Breast epithelium (tissue), 4 donors: ENCODE results near the gene KDM3B. TPM values are rescaled to one million over a fixed set of nuclear protein-coding genes. Genes with fewer than 3 reads are reported as not detected.
A peak's percentile ranks its signal among the peaks of the same experiment; 100 is the strongest.

ENCODE experiments used
- DNase-seq, 2 donors: peaks; one replicate each; pipeline ENCODE4 v3.0.0-alpha.2; 2019; ENCODE audit warnings: low spot score in 2 of 2
- H3K27ac ChIP-seq, 2 donors: fragments of 200-600 bp; sonication (generic) in 1 of 2; one replicate each; pipeline ENCODE4 v1.5.1; 2016 to 2019; ENCODE audit warnings: mild to moderate bottlenecking in 1 of 2
- H3K27me3 ChIP-seq, 2 donors: fragments of 200-600 bp; sonication (generic) in 1 of 2; one replicate each; pipeline versions ENCODE4 v1.5.1 to v1.6.0; 2017 to 2019; ENCODE audit warnings: control low read depth in 1 of 2, mild to moderate bottlenecking in 1 of 2
- H3K36me3 ChIP-seq: fragments of 200-600 bp; one replicate; pipeline ENCODE4 v1.5.1; 2019
- H3K4me1 ChIP-seq, 2 donors: fragments of 200-600 bp; sonication (generic); one replicate each; pipeline ENCODE4 v1.5.1; 2016 to 2019; ENCODE audit warnings: control low read depth in 1 of 2
- H3K4me3 ChIP-seq, 3 donors: fragments of 200-600 bp; sonication (generic); 1 replicate in 2 of 3; 2 replicates in 1 of 3; pipeline ENCODE4 v1.5.1; 2016 to 2019; ENCODE audit warnings: mild to moderate bottlenecking in 3 of 3, moderate library complexity in 2 of 3
- H3K9me3 ChIP-seq, 2 donors: fragments of 200-600 bp; sonication (generic) in 1 of 2; one replicate each; pipeline ENCODE4 v1.5.1; 2016 to 2019; ENCODE audit warnings: control low read depth in 1 of 2
- CTCF ChIP-seq, 3 donors: fragments of 450-650 bp; IDR thresholded peaks; one replicate each; pipeline ENCODE4 v1.5.1; 2016 to 2017; ENCODE audit warnings: antibody characterized with exemption in 3 of 3, mild to moderate bottlenecking in 3 of 3, moderate library complexity in 3 of 3
- POLR2A ChIP-seq: fragments of 450-650 bp; IDR thresholded peaks from one replicate; pipeline ENCODE4 v1.6.1; 2016; ENCODE audit warnings: antibody characterized with exemption, mild to moderate bottlenecking, moderate library complexity
- POLR2AphosphoS5 ChIP-seq, 3 donors: sonication (generic); formaldehyde crosslinking; IDR thresholded peaks; one replicate each; pipeline ENCODE4 v1.6.1; 2017; ENCODE audit warnings: antibody characterized with exemption in 3 of 3
- intact Hi-C: fragments of 100-400 bp; cut with DNase I; formaldehyde crosslinking; loops from one replicate; pipeline ENCODE4 v1.15.1; 2023; ENCODE audit warnings: low total_unique reads
- total RNA-seq, 3 donors: library from RNA; depleted of rRNA; stranded (reverse); fragments of >200 nt; gene quantifications; one replicate each; pipeline ENCODE4 v1.1.0, GENCODE V29; 2016

Gene KDM3B
- total RNA-seq, 3 donors from 2014 or later = 61.3 to 85.0 (median 66.5) TPM

- intact Hi-C loops = no loop called here
- DNase-seq = no peak
- peak in 1 of 3 donors; percentile 35 for TF ChIP-seq POLR2AphosphoS5 (IDR thresholded peaks at IDR 0.05)
- TF ChIP-seq CTCF (IDR thresholded peaks at IDR 0.05) = no peak
Measured at GRCh38 chr5:138461343-138462125, 109.0 kb downstream of the KDM3B start.

GRCh38 chr5:138463419-138464007, 111.0 kb downstream of the KDM3B start:
- TF ChIP-seq CTCF (IDR thresholded peaks at IDR 0.05) = no peak
- TF ChIP-seq POLR2AphosphoS5 (IDR thresholded peaks at IDR 0.05) = no peak
- no peak for TF ChIP-seq POLR2A
- peak in 1 of 2 donors; percentile 51 for DNase-seq
- Histone ChIP-seq H3K27ac (peak overlapping the region; percentile 97 to 99), H3K27me3 (no peaks in the 10 kb centered on the region), H3K9me3 (no peaks in the 10 kb centered on the region), H3K4me3 (peak overlapping the region; percentile 78 to 83 (median 81)), H3K36me3 (no peaks in the 10 kb centered on the region), H3K4me1 (peaks cover 5 to 11% of the 10 kb centered on the region in 2 donors)
- intact Hi-C loops = no loop called here

More at GRCh38 chr5:138461343-138462125, 109.0 kb downstream of the KDM3B start:
- Histone ChIP-seq H3K4me1 (peaks cover 5 to 6% of the 10 kb centered on the region in 2 donors), H3K27ac (peak overlapping the region; percentile 55 to 62), H3K27me3 (no peaks in the 10 kb centered on the region), H3K36me3 (no peaks in the 10 kb centered on the region), H3K4me3 (no peak overlapping the region), H3K9me3 (no peaks in the 10 kb centered on the region)

GRCh38 chr5:138464008-138464387, 111.5 kb downstream of the KDM3B start:
- Histone ChIP-seq H3K4me1 (peaks cover 5 to 11% of the 10 kb centered on the region in 2 donors), H3K4me3 (peak overlapping the region; percentile 78 to 83 (median 81)), H3K36me3 (no peaks in the 10 kb centered on the region), H3K27ac (peak overlapping the region; percentile 97 to 99), H3K27me3 (no peaks in the 10 kb centered on the region), H3K9me3 (no peaks in the 10 kb centered on the region)
- intact Hi-C loops = no loop called here
- peak; percentile 93 to 96 for DNase-seq
- peak; percentile 78 to 97 (median 91) for TF ChIP-seq CTCF (IDR thresholded peaks at IDR 0.05)
- peak; percentile 77 for TF ChIP-seq POLR2A
- peak; percentile 90 to 94 (median 92) for TF ChIP-seq POLR2AphosphoS5 (IDR thresholded peaks at IDR 0.05)

- Histone ChIP-seq H3K4me1 (peaks cover 7 to 11% of the 10 kb centered on the region in 2 donors), H3K36me3 (no peaks in the 10 kb centered on the region), H3K27ac (peak overlapping the region; percentile 97 to 99), H3K4me3 (peak overlapping the region; percentile 78 to 83 (median 81)), H3K9me3 (no peaks in the 10 kb centered on the region), H3K27me3 (no peaks in the 10 kb centered on the region)
- peak; percentile 96 to 98 for DNase-seq
- intact Hi-C loops = no loop called here
- TF ChIP-seq CTCF (IDR thresholded peaks at IDR 0.05) = peak; percentile 21 to 76 (median 32)
- peak; percentile 59 to 86 (median 67) for TF ChIP-seq POLR2AphosphoS5 (IDR thresholded peaks at IDR 0.05)
- peak; percentile 65 for TF ChIP-seq POLR2A
Measured at GRCh38 chr5:138464388-138465260, 112.1 kb downstream of the KDM3B start.
